Peyer's patch (tissue), 4 donors: ENCODE measurements around the gene KYNU.

Experiments used
- POLR2A ChIP-seq, 2 donors: fragments of 450-650 bp; IDR thresholded peaks; one replicate each; pipeline ENCODE4 v1.5.1; 2017; ENCODE audit warnings: antibody characterized with exemption in 2 of 2, mild to moderate bottlenecking in 2 of 2, moderate library complexity in 2 of 2
- TF ChIP-seq, protein P1 (sequence below), 6 experiments: fragments of 450-650 bp in 4 of 6; fragments of 200-600 bp in 2 of 6; sonication (generic) in 1 of 6; IDR thresholded peaks; one replicate each; pipeline ENCODE4 v1.5.1; 2017 to 2019; ENCODE audit warnings: antibody characterized with exemption in 6 of 6, mild to moderate bottlenecking in 3 of 6, moderate library complexity in 1 of 6

DNA sequence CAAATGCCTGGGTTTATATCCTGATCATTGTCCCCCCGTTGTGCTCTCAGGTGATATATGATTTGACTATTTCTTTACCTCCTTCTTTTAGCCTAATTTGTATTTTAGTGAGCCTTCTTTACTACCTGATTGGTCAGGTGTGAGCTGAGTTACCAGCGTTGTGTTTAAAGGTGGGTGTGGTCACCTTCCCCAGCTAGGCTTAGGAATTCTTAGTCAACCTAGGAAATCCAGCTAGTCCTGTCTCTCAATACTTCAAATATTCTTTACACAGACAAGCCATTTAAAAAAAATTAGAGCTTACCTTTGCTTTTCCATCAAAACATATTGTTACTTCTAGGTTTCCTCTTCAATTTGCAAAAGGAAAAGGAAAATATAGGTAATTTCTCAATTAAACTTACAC, 30.2 kb downstream of the KYNU start:
- no peak for TF ChIP-seq POLR2A (IDR thresholded peaks at IDR 0.05)
- TF ChIP-seq, protein P1, sequence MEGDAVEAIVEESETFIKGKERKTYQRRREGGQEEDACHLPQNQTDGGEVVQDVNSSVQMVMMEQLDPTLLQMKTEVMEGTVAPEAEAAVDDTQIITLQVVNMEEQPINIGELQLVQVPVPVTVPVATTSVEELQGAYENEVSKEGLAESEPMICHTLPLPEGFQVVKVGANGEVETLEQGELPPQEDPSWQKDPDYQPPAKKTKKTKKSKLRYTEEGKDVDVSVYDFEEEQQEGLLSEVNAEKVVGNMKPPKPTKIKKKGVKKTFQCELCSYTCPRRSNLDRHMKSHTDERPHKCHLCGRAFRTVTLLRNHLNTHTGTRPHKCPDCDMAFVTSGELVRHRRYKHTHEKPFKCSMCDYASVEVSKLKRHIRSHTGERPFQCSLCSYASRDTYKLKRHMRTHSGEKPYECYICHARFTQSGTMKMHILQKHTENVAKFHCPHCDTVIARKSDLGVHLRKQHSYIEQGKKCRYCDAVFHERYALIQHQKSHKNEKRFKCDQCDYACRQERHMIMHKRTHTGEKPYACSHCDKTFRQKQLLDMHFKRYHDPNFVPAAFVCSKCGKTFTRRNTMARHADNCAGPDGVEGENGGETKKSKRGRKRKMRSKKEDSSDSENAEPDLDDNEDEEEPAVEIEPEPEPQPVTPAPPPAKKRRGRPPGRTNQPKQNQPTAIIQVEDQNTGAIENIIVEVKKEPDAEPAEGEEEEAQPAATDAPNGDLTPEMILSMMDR (IDR thresholded peaks at IDR 0.05), result no peak
